ENCODE data around the gene ZNF778. TPM values are rescaled to one million over a fixed set of nuclear protein-coding genes. Genes with fewer than 3 reads are reported as not detected.
A peak's percentile ranks its signal among the peaks of the same experiment; 100 is the strongest.

The ZNF778 gene
- total and polyA plus RNA-seq, 2 of the 13 experiments (the other 11 are each of a cell fraction or from before 2014, with no cell fraction given), result 3.8 to 7.2 TPM

- TF ChIP-seq, protein P1, sequence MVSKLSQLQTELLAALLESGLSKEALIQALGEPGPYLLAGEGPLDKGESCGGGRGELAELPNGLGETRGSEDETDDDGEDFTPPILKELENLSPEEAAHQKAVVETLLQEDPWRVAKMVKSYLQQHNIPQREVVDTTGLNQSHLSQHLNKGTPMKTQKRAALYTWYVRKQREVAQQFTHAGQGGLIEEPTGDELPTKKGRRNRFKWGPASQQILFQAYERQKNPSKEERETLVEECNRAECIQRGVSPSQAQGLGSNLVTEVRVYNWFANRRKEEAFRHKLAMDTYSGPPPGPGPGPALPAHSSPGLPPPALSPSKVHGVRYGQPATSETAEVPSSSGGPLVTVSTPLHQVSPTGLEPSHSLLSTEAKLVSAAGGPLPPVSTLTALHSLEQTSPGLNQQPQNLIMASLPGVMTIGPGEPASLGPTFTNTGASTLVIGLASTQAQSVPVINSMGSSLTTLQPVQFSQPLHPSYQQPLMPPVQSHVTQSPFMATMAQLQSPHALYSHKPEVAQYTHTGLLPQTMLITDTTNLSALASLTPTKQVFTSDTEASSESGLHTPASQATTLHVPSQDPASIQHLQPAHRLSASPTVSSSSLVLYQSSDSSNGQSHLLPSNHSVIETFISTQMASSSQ (IDR thresholded peaks at IDR 0.05; ENCODE audit: low read depth), result no peak
- TF ChIP-seq, protein P1 (CRISPR knock-in tag; IDR thresholded peaks at IDR 0.05; ENCODE audit: borderline replicate concordance), result no peak; the same call in 1 of the 2 replicates
- no peak for TF ChIP-seq ZNF446 (CRISPR knock-in tag; IDR thresholded peaks at IDR 0.05)
- TF ChIP-seq ZNF468 (CRISPR knock-in tag; IDR thresholded peaks at IDR 0.05), result no peak
- TF ChIP-seq, protein P2, sequence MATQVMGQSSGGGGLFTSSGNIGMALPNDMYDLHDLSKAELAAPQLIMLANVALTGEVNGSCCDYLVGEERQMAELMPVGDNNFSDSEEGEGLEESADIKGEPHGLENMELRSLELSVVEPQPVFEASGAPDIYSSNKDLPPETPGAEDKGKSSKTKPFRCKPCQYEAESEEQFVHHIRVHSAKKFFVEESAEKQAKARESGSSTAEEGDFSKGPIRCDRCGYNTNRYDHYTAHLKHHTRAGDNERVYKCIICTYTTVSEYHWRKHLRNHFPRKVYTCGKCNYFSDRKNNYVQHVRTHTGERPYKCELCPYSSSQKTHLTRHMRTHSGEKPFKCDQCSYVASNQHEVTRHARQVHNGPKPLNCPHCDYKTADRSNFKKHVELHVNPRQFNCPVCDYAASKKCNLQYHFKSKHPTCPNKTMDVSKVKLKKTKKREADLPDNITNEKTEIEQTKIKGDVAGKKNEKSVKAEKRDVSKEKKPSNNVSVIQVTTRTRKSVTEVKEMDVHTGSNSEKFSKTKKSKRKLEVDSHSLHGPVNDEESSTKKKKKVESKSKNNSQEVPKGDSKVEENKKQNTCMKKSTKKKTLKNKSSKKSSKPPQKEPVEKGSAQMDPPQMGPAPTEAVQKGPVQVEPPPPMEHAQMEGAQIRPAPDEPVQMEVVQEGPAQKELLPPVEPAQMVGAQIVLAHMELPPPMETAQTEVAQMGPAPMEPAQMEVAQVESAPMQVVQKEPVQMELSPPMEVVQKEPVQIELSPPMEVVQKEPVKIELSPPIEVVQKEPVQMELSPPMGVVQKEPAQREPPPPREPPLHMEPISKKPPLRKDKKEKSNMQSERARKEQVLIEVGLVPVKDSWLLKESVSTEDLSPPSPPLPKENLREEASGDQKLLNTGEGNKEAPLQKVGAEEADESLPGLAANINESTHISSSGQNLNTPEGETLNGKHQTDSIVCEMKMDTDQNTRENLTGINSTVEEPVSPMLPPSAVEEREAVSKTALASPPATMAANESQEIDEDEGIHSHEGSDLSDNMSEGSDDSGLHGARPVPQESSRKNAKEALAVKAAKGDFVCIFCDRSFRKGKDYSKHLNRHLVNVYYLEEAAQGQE (IDR thresholded peaks at IDR 0.05; ENCODE audit: borderline replicate concordance in 1 of 2, low read depth in 1 of 2, low read length in 2 of 2), result no peak
- no peak for TF ChIP-seq ZNF20 (CRISPR knock-in tag; IDR thresholded peaks at IDR 0.05)
- TF ChIP-seq GATAD2A (CRISPR knock-in tag; IDR thresholded peaks at IDR 0.05), result no peak
- TF ChIP-seq ZFP41 (CRISPR knock-in tag; IDR thresholded peaks at IDR 0.05; ENCODE audit: borderline replicate concordance), result no peak
- TF ChIP-seq KLF16 (CRISPR knock-in tag; IDR thresholded peaks at IDR 0.05), result no peak
- peak; percentile 6 for TF ChIP-seq HNRNPLL (IDR thresholded peaks at IDR 0.05; ENCODE audit: low read depth, low read length, poor library complexity, severe bottlenecking)
- no peak for TF ChIP-seq SNAPC5 (CRISPR knock-in tag; IDR thresholded peaks at IDR 0.05; ENCODE audit: borderline replicate concordance)
- TF ChIP-seq HMGA1 (CRISPR knock-in tag; conservative IDR thresholded peaks at IDR 0.05), result no peak
- TF ChIP-seq, protein P3, sequence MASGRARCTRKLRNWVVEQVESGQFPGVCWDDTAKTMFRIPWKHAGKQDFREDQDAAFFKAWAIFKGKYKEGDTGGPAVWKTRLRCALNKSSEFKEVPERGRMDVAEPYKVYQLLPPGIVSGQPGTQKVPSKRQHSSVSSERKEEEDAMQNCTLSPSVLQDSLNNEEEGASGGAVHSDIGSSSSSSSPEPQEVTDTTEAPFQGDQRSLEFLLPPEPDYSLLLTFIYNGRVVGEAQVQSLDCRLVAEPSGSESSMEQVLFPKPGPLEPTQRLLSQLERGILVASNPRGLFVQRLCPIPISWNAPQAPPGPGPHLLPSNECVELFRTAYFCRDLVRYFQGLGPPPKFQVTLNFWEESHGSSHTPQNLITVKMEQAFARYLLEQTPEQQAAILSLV (CRISPR knock-in tag; IDR thresholded peaks at IDR 0.05; ENCODE audit: borderline replicate concordance), result 0 out of 2 replicates have a peak, but pooled peaks have one; percentile 52
- no peak for TF ChIP-seq BCL6 (CRISPR knock-in tag; IDR thresholded peaks at IDR 0.05)
- no peak for TF ChIP-seq TRAFD1 (CRISPR knock-in tag; IDR thresholded peaks at IDR 0.05; ENCODE audit: borderline replicate concordance)
Observed at GRCh38 chr16:89198417-89199240, 18.9 kb upstream of the ZNF778 start (continued).

All from HepG2 (cell line).